ENCODE measurements around the gene TRPM6.

The TRPM6 gene

GRCh38 chr9:74783408-74783807, 104.3 kb downstream of the TRPM6 start:
- Histone ChIP-seq H2BK12ac (ENCODE audit: low read length in 2 of 2) (no peak overlapping the region), H2BK5ac (ENCODE audit: low read depth, low read length, poor library complexity, severe bottlenecking) (no peak overlapping the region), H2AK5ac (ENCODE audit: low read length, severe bottlenecking) (no peak overlapping the region), H3K9me3 (ENCODE audit: control insufficient read depth, low read length) (no peaks in the 10 kb centered on the region), H3K4me2 (ENCODE audit: low read length, poor library complexity, severe bottlenecking) (no peak overlapping the region), H3K79me1 (replicated peaks; ENCODE audit: low read length, poor library complexity, severe bottlenecking) (no peaks in the 10 kb centered on the region), H4K8ac (ENCODE audit: low read length) (no peak overlapping the region), H3K4me3 (ENCODE audit: insufficient read depth in 1 of 2, low read depth in 1 of 2, low read length in 2 of 2) (no peak overlapping the region), H2BK120ac (ENCODE audit: low read depth, low read length) (no peak overlapping the region), H3K23ac (ENCODE audit: low read length in 2 of 2) (no peak overlapping the region), H3K4me1 (ENCODE audit: control insufficient read depth, insufficient read depth, low read depth, low read length) (no peaks in the 10 kb centered on the region), H4K91ac (ENCODE audit: low read length) (no peak overlapping the region), H3K27me3 (ENCODE audit: control insufficient read depth in 1 of 2, insufficient read depth in 1 of 2, low read length in 2 of 2) (peaks cover 0 to 4% of the 10 kb centered on the region in 2 experiments), H3K14ac (ENCODE audit: low read length in 2 of 2) (no peak overlapping the region), H3K9ac (ENCODE audit: low read length) (no peak overlapping the region), H2AFZ (ENCODE audit: low read depth, low read length) (no peak overlapping the region), H3K18ac (ENCODE audit: low read depth in 1 of 2, low read length in 2 of 2) (no peak overlapping the region), H3K36me3 (ENCODE audit: control insufficient read depth in 1 of 2, insufficient read depth in 2 of 2, low read depth in 1 of 2, low read length in 2 of 2) (no peaks in the 10 kb centered on the region), H3K27ac (ENCODE audit: low read length, poor library complexity, severe bottlenecking) (no peak overlapping the region), H3K4ac (ENCODE audit: low read depth in 1 of 2, low read length in 2 of 2) (no peak overlapping the region), H2BK15ac (ENCODE audit: low read depth, poor library complexity, severe bottlenecking) (no peak overlapping the region)
- WGBS = 71% methylated on average over 1 of the region's 2 CpGs
- peak; percentile 24 for DNase-seq

GRCh38 chr9:74777136-74777879, 110.4 kb downstream of the TRPM6 start:
- H3K9ac ChIP-seq (ENCODE audit: low read length) = no peak overlapping the region
- no peak overlapping the region for H2BK15ac ChIP-seq (ENCODE audit: low read depth, poor library complexity, severe bottlenecking)
- H3K23ac ChIP-seq (ENCODE audit: low read length in 2 of 2) = no peak overlapping the region
- no peaks in the 10 kb centered on the region for H3K9me3 ChIP-seq (ENCODE audit: control insufficient read depth, low read length)
- no peak overlapping the region for H2BK12ac ChIP-seq (ENCODE audit: low read length in 2 of 2)
- no peak overlapping the region for H3K14ac ChIP-seq (ENCODE audit: low read length in 2 of 2)
- H3K4me2 ChIP-seq (ENCODE audit: low read length, poor library complexity, severe bottlenecking) = no peak overlapping the region
- H3K27me3 ChIP-seq (ENCODE audit: control insufficient read depth in 1 of 2, insufficient read depth in 1 of 2, low read length in 2 of 2) = no peaks in the 10 kb centered on the region
- no peak overlapping the region for H2BK5ac ChIP-seq (ENCODE audit: low read depth, low read length, poor library complexity, severe bottlenecking)
- H3K4ac ChIP-seq (ENCODE audit: low read depth in 1 of 2, low read length in 2 of 2) = no peak overlapping the region
- 37% methylated on average over 6 of the region's 8 CpGs for WGBS
- H2AFZ ChIP-seq (ENCODE audit: low read depth, low read length) = no peak overlapping the region
- no peaks in the 10 kb centered on the region for H3K4me1 ChIP-seq (ENCODE audit: control insufficient read depth, insufficient read depth, low read depth, low read length)
- no peaks in the 10 kb centered on the region for H3K36me3 ChIP-seq (ENCODE audit: control insufficient read depth in 1 of 2, insufficient read depth in 2 of 2, low read depth in 1 of 2, low read length in 2 of 2)
- no peak overlapping the region for H3K27ac ChIP-seq (ENCODE audit: low read length, poor library complexity, severe bottlenecking)
- H4K8ac ChIP-seq (ENCODE audit: low read length) = no peak overlapping the region
- H3K18ac ChIP-seq (ENCODE audit: low read depth in 1 of 2, low read length in 2 of 2) = no peak overlapping the region
- H3K4me3 ChIP-seq (ENCODE audit: insufficient read depth in 1 of 2, low read depth in 1 of 2, low read length in 2 of 2) = no peak overlapping the region
- no peak overlapping the region for H2AK5ac ChIP-seq (ENCODE audit: low read length, severe bottlenecking)
- H2BK120ac ChIP-seq (ENCODE audit: low read depth, low read length) = no peak overlapping the region
- no peak overlapping the region for H4K91ac ChIP-seq (ENCODE audit: low read length)
- DNase-seq = peak; percentile 64
- no peaks in the 10 kb centered on the region for H3K79me1 ChIP-seq (replicated peaks; ENCODE audit: low read length, poor library complexity, severe bottlenecking)

- H3K4me3 ChIP-seq (ENCODE audit: insufficient read depth in 1 of 2, low read depth in 1 of 2, low read length in 2 of 2) = no peak overlapping the region
- H2BK5ac ChIP-seq (ENCODE audit: low read depth, low read length, poor library complexity, severe bottlenecking) = no peak overlapping the region
- WGBS = 91% methylated on average over 5 of the region's 5 CpGs
Measured at GRCh38 chr9:74775396-74775795, 112.3 kb downstream of the TRPM6 start.

GRCh38 chr9:74773886-74774479, 113.7 kb downstream of the TRPM6 start:
- Histone ChIP-seq H3K79me1 (replicated peaks; ENCODE audit: low read length, poor library complexity, severe bottlenecking) (no peaks in the 10 kb centered on the region), H3K4ac (ENCODE audit: low read depth in 1 of 2, low read length in 2 of 2) (no peak overlapping the region), H3K4me3 (ENCODE audit: insufficient read depth in 1 of 2, low read depth in 1 of 2, low read length in 2 of 2) (no peak overlapping the region), H4K91ac (ENCODE audit: low read length) (no peak overlapping the region), H2BK5ac (ENCODE audit: low read depth, low read length, poor library complexity, severe bottlenecking) (no peak overlapping the region), H2BK12ac (ENCODE audit: low read length in 2 of 2) (no peak overlapping the region), H3K23ac (ENCODE audit: low read length in 2 of 2) (no peak overlapping the region), H3K27ac (ENCODE audit: low read length, poor library complexity, severe bottlenecking) (no peak overlapping the region), H3K14ac (ENCODE audit: low read length in 2 of 2) (no peak overlapping the region), H4K8ac (ENCODE audit: low read length) (no peak overlapping the region), H3K9ac (ENCODE audit: low read length) (peak overlapping the region; percentile 42), H2BK15ac (ENCODE audit: low read depth, poor library complexity, severe bottlenecking) (no peak overlapping the region), H3K9me3 (ENCODE audit: control insufficient read depth, low read length) (no peaks in the 10 kb centered on the region), H3K27me3 (ENCODE audit: control insufficient read depth in 1 of 2, insufficient read depth in 1 of 2, low read length in 2 of 2) (peaks cover 0 to 3% of the 10 kb centered on the region in 2 experiments), H3K18ac (ENCODE audit: low read depth in 1 of 2, low read length in 2 of 2) (no peak overlapping the region), H3K4me2 (ENCODE audit: low read length, poor library complexity, severe bottlenecking) (no peak overlapping the region), H2BK120ac (ENCODE audit: low read depth, low read length) (no peak overlapping the region), H3K36me3 (ENCODE audit: control insufficient read depth in 1 of 2, insufficient read depth in 2 of 2, low read depth in 1 of 2, low read length in 2 of 2) (no peaks in the 10 kb centered on the region), H2AFZ (ENCODE audit: low read depth, low read length) (no peak overlapping the region), H3K4me1 (ENCODE audit: control insufficient read depth, insufficient read depth, low read depth, low read length) (peaks cover 3% of the 10 kb centered on the region), H2AK5ac (ENCODE audit: low read length, severe bottlenecking) (no peak overlapping the region)
- peak; percentile 69 for DNase-seq
- 12% methylated on average over 6 of the region's 8 CpGs for WGBS

More at GRCh38 chr9:74775396-74775795, 112.3 kb downstream of the TRPM6 start:
- peaks cover 3% of the 10 kb centered on the region for H3K4me1 ChIP-seq (ENCODE audit: control insufficient read depth, insufficient read depth, low read depth, low read length)
- no peaks in the 10 kb centered on the region for H3K27me3 ChIP-seq (ENCODE audit: control insufficient read depth in 1 of 2, insufficient read depth in 1 of 2, low read length in 2 of 2)
- H4K8ac ChIP-seq (ENCODE audit: low read length) = no peak overlapping the region
- no peaks in the 10 kb centered on the region for H3K9me3 ChIP-seq (ENCODE audit: control insufficient read depth, low read length)
- no peak overlapping the region for H4K91ac ChIP-seq (ENCODE audit: low read length)
- H3K18ac ChIP-seq (ENCODE audit: low read depth in 1 of 2, low read length in 2 of 2) = no peak overlapping the region
- H3K9ac ChIP-seq (ENCODE audit: low read length) = peak overlapping the region; percentile 27
- no peak overlapping the region for H3K4ac ChIP-seq (ENCODE audit: low read depth in 1 of 2, low read length in 2 of 2)
- DNase-seq = no peak
- H2BK120ac ChIP-seq (ENCODE audit: low read depth, low read length) = no peak overlapping the region
- no peak overlapping the region for H3K27ac ChIP-seq (ENCODE audit: low read length, poor library complexity, severe bottlenecking)
- no peak overlapping the region for H2BK12ac ChIP-seq (ENCODE audit: low read length in 2 of 2)
- H3K23ac ChIP-seq (ENCODE audit: low read length in 2 of 2) = no peak overlapping the region
- H3K4me2 ChIP-seq (ENCODE audit: low read length, poor library complexity, severe bottlenecking) = no peak overlapping the region
- H3K79me1 ChIP-seq (replicated peaks; ENCODE audit: low read length, poor library complexity, severe bottlenecking) = no peaks in the 10 kb centered on the region
- no peak overlapping the region for H2AK5ac ChIP-seq (ENCODE audit: low read length, severe bottlenecking)
- no peak overlapping the region for H3K14ac ChIP-seq (ENCODE audit: low read length in 2 of 2)
- H3K36me3 ChIP-seq (ENCODE audit: control insufficient read depth in 1 of 2, insufficient read depth in 2 of 2, low read depth in 1 of 2, low read length in 2 of 2) = no peaks in the 10 kb centered on the region
- H2AFZ ChIP-seq (ENCODE audit: low read depth, low read length) = no peak overlapping the region
- no peak overlapping the region for H2BK15ac ChIP-seq (ENCODE audit: low read depth, poor library complexity, severe bottlenecking)
